ENCODE results near the gene IST1.

Gene IST1

DNA sequence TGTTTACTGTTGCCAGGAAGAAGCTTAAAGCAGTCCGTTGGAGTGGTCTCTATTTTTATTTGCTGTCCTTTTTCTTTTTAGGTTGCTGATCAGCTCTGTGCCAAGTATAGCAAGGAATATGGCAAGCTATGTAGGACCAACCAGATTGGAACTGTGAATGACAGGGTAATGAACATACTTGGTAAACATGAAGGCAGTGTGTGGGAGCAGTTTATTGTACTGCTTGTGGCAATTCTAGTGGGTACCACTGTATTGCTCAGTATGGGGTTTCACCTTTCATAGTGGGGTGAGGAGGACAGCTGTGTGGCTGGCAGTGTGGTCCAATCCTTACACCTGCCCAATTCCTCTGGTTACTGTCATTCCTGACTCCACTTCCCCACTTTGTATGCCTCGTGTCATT lies 25.3 kb downstream of the IST1 start:
- DNase-seq: no peak

DNA sequence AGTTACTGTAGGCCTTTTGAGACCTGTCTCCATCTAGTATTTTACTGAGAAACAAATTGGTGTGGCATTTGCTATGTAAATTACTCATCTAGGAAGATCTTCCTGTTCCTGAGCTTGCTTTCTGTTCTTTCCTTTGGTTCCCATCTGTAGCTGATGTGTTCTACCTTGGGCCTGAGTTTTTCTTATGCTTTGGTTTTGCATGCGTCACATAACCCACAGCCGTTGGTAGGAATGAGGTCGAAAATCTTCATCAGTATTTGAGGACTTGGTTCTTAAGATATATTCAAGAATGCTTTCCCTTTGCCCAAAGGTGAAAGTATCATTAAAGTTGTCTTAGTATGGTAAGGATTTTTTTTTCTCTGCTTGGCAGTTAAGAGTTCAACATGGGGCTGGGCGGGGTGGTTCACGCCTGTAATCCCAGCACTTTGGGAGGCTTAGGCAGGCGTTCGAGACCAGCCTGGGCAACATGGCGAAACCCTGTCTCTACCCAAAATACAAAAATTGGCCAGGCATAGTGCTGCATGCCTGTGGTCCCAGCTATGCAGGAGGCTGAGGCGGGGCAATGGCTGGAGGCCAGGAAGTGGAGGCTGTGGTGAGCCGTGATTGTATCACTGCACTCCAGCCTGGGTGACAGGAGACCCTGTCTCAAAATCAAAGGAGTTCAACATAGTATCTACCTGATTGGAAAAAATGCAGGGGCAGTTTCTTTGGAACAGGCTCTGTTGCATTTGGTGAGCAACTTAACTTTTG lies 28.8 kb downstream of the IST1 start:
- no peak for DNase-seq

GRCh38 chr16:71924710-71925109 lies 29.4 kb downstream of the IST1 start:
- DNase-seq: no peak

DNA sequence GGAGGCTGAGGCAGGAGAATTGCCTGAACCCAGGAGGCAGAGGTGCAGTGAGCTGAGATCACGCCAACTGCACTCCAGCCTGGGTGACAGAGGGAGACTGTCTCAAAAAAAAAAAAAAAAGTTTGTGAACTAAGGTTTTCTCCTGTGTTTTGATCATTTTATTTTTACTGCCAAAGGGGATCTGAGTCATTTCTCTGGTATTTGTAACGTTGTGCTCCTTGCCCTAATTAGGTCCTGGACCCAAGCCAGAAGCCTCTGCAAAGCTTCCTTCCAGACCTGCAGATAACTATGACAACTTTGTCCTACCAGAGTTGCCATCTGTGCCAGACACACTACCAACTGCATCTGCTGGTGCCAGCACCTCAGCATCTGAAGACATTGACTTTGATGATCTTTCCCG lies 32.1 kb downstream of the IST1 start:
- DNase-seq: peak; percentile 51 to 81

DNA sequence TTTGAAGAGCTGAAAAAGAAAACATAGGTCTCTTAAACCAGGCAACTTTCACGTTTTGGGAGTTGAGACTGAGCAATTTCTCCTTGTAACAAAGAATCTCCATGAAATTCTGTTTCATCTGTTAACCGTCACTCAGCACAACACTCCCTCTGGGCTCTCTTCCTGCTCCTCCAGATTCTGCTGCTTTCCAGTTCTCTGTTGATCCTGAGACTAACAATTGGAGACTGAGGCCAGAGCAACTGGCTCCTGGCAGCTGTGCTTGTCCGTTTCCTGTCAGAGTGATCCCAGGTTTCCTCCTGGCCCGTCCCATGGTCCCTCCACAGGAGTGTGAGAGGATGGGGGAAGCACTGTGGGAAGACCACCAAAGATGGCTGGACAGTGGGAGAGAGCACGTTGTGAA lies 32.5 kb downstream of the IST1 start:
- no peak for DNase-seq

DNA sequence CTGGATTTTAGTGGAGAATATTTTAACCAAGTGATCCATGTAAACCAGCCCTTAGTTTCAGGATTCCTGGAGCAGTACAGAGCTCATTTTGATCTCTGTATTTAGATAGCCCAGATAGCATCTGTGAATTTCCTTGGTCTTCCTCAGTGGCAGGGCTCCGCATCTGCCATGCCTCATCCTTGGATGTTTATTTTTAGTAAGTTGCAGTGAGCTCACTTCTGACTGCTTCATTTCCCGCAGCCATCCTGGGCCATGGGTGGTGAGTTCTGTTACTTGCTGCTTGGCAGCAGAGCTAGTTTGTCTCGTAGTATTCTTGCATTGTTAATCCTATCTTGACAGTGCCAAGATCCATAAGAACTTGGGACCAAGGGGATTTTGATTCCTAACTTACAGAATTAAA lies 33.7 kb downstream of the IST1 start:
- peak in 1 of 2 experiments; percentile 42 for DNase-seq

DNA sequence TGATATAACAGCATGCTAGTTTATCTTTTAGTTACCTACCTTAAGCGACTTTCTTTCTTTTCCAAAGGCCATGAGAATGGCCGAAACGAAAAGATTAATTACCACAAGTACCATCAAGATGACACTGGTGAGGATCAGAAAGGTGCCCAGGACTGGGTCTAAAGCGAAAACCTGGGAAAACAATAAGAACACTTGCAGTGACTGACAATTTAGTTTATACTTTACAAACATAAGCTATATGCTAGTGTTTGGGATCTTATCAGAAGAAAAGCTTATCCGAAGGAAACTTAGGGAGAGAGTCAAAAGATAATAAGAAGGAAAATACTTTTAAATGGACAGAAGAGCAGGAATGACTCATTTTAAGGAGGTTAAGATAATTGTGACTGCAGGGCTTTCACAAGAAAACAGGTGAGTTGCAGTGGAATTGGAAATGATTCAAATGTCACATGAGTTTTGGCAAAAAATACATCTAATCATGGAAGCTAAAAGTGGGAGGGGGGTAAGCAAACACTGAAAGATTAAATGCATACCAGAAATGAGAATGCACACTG lies 34.8 kb downstream of the IST1 start:
- DNase-seq: no peak

- no peak for DNase-seq
These were observed 35.7 kb downstream of the IST1 start for GRCh38 chr16:71931001-71931400.

- DNase-seq: no peak
These were observed 36.3 kb downstream of the IST1 start for GRCh38 chr16:71931599-71931998.

- DNase-seq: no peak
These were observed 37.7 kb downstream of the IST1 start for GRCh38 chr16:71933017-71933416.

- no peak for DNase-seq
These were observed 38.8 kb downstream of the IST1 start for GRCh38 chr16:71933913-71934695.

- DNase-seq: no peak
These were observed 42.7 kb downstream of the IST1 start for GRCh38 chr16:71937868-71938510.

DNA sequence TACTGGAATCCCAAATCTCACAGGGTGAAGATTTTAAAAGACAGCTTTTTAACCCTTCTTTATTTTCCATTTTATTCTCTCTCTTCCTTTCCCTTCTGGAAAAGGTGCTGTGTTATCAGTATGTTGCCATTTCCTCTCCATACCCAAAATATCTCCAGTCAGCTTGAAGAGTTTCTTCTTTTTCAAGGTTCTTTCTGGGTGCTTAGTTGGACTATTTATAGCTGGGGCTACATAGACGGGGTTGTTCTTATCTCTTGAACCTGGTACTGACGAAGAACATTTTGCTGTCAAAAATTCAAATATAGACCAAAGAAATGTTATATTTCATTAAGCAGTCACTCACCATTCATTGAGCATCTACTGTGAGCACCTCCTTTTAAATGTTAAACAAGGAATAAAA lies 48.6 kb downstream of the IST1 start:
- DNase-seq: no peak

DNA sequence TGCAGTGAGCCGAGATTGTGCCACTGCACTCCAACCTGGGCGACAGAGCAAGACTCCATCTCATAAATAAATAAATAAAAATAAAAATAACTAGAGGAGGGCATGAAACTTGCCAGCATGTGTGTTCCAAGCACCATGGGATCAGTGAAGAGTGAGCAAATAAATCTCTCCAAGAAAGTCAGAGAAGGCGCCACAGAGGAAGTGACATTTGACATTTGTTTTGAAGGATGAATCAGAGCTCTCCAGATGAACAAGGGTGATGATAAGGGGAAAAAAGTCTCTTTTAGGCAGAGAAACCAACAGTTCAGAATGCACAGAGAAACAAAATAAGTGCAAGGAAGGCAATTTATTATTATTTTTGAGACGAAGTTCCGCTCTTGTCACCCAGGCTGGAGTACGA lies 50.3 kb downstream of the IST1 start:
- DNase-seq: no peak

- no peak for DNase-seq
These were observed 57.5 kb downstream of the IST1 start for GRCh38 chr16:71952825-71953224.

- no peak for DNase-seq
These were observed 58.8 kb downstream of the IST1 start for GRCh38 chr16:71954180-71954579.

GRCh38 chr16:71954699-71955195 lies 59.4 kb downstream of the IST1 start:
- no peak for DNase-seq

DNA sequence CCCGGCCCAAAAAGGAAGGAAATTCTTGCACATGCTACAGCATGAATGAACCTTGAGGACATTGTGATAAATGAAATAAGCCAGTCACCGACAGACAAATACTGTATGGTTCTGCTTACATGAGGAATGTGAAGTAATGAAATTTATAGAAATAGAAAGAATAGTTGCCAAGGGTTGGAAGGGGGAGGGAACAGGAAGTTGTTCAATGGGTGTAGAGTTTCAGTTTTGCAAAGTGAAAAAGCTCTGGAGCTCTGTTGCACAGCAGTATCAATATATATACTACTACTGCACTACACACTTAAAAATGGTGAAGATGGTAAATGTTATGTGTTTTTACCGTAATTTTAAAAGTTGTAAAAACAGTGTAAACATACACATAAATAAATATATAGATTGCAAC lies 61.2 kb downstream of the IST1 start:
- no peak for DNase-seq

- peak; percentile 33 to 76 for DNase-seq
These were observed 66.0 kb downstream of the IST1 start for GRCh38 chr16:71961066-71962039.

GRCh38 chr16:71963125-71963875 lies 68.0 kb downstream of the IST1 start:
- no peak for DNase-seq

- no peak for DNase-seq
These were observed 69.9 kb downstream of the IST1 start for GRCh38 chr16:71965223-71965622.

All from NCI-H446 (cell line).